NK-92 treated with Interleukin-12 subunit alpha and Interleukin-12 subunit beta, amount 100 ng/mL, for 24 hours (cell line): ENCODE data around the gene MACF1.
A peak's percentile ranks its signal among the peaks of the same experiment; 100 is the strongest.
"Not testable (repeated sequence)": the region's sequence is repeated elsewhere in the genome, so short reads cannot be mapped to it uniquely, and the experiment has no call there.

ENCODE experiments used
- DNase-seq: peaks from one replicate; lab custom pipeline; 2025; lab: John Stamatoyannopoulos, UW

MACF1 gene

DNA sequence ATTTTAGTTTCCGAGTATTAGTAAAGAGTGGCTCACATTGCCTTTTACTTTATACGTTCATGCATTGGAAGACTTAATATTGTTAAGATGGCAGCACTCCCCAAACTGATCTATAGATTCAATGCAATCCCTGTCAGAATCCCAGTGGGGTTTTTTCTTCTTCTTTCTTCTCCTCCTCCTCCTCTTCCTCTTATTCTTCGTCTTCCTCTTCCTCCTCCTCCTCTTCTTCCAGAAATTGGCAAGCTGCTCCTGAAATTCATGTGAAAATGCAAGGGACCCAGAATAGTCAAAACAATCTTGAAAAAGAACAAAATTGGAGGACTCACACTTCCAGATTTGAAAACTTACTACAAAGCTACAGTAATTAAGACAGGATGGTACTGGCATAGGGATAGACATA lies 23.2 kb upstream of the MACF1 start:
- no peak for DNase-seq

DNA sequence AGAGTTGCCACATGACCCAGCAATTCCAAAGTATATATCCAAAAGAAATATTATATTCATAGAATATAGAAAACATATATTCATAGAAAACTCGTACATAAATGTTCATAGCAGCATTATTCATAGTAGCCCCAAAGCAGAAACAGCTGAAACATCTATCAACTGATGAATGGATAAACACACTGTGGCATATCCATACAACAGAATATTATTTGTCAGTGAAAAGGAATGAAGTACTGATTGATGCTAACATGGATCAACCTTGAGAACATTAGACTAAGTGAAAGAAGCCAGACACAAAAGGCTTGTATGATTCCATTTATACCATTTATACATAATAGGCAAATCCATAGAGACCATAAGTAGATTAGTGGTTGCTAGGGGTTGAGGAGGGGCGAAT lies 21.7 kb upstream of the MACF1 start:
- DNase-seq = no peak

DNA sequence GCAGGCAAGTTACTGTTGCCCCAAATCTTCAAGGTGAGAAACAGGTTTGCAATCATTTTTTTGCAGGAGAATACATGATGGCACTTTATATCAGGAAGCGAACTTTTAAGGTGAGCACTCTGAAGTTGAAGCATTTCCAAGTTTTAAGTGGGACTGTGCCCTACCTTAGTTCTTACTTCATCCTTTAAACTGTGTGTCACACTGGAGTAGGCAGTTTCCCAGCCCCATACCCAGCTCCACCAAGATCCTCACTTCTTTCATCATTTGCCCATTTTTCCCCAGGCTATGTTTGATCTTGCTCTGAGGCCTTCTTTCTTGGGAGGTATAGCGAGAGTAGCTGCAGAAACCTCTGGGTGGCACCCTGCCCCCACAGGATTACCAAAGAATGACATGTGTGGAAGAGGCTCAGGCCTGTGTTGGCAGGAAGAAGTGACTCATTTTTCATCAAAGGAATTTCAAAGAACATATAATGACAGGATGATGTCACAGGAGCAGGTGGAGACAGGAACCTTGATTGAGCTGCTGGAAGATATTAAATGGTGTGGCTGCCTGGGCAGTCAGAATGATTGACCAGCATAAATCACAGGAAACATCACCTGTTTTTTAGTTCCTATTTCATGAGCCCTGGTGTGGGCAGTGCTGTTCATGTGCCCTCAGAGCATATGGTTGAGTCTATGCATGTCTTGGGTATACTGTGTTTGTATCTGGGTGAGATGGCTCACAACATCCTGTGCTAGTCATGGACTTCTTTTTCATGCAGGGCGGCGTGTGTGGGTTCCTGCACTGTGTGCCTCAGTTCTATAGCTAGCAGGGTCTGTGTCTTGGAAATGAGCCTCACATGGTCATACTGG lies 20.8 kb upstream of the MACF1 start:
- DNase-seq = peak; percentile 63

DNA sequence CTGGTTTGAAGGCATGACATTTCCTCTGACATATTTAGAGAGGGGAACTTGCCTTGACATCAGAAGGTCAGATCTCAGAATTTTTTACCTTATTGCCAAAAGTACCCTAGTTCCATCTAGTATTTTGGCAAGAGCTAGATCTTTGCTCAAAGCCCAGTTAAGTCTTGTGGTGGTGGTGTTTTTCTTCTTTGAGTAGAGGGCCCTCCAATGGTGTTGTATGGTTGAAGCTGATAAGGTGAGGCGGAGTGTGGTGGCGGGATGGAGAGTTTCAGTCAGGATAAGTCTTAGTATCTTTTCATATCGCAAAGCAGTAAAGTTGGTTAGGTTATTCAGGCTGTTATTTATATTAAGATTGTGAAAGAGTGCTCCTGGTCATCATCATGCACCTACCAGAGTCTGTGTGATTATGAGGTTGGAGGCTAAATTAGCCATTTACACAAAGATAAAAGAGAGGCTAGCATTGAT lies 20.1 kb upstream of the MACF1 start:
- DNase-seq = no peak

DNA sequence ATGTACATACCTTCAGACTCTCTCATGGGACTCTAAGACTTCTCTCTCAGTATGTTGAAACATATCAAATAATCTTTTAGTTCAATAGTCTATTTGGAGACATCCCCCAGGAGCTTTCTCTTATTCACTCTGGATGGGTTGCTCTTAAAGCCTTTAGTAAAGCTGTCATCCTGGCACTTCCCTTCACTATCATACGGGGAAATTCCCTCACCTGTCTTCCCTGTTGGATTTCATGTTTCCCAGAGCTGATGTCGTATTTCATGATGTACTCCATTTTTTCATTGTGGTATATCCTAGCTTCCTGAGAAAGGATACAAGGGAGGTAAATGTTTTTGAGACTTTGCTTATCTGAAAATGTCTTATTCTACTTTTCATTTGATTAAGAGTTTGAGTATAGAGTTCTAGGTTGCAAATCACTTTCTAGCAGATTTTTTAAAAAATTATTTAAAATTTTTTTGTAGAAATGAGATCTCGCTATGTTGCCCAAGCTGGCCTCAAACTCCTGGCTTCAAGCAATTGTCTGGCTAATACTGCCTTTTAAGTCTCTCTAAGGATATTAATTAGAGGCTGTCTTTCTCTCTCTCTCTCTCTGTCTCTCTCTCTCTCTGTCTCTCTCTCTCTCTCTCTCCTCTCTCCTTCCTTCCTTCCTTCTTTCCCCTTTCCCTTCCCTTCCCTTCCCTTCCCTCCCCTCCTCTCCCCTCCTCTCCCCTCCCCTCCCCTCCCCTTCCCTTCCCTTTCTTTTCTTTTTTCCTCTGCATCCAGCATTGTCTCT lies 17.0 kb upstream of the MACF1 start:
- no peak for DNase-seq

DNA sequence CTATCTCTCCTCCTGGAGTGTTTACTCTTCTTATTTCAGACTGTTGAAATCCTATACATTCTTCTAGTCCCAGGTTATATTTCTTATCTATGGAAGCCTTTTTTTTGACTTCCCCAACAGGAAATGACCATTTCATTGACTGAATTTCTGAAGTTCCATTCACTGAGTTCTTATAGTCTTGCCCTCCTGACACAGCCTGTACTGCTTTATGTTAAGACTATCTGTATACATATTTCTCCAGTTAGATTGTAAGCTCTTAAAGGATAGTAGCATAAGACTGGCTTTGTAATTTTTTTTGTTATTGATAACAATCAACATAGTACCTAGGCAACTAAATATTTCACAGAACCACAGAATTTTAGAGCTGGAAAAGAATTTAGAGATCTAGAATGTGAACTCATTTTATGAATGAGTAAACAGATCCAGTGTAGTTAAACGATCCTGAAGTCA lies 14.9 kb upstream of the MACF1 start:
- no peak for DNase-seq

DNA sequence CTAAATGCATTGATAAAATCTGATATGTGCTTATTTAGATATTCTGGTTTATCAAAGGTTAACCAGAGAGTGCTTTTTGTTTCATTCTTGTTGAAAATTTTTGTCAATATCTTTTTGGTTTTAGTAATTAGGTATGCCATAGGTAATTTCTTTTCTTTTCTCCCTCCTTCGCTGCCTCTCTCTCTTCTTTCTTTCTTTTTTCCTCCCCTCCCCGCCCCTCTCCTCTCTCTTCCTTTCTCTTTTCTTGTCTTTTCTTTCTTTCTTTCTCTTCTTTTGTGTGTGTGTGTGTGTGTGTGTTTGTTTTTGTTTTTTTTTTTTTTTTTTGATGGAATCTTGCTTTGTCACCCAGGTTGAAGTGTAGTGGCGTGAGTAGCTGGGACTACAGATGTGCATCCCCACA lies 14.4 kb upstream of the MACF1 start:
- DNase-seq = no peak

DNA sequence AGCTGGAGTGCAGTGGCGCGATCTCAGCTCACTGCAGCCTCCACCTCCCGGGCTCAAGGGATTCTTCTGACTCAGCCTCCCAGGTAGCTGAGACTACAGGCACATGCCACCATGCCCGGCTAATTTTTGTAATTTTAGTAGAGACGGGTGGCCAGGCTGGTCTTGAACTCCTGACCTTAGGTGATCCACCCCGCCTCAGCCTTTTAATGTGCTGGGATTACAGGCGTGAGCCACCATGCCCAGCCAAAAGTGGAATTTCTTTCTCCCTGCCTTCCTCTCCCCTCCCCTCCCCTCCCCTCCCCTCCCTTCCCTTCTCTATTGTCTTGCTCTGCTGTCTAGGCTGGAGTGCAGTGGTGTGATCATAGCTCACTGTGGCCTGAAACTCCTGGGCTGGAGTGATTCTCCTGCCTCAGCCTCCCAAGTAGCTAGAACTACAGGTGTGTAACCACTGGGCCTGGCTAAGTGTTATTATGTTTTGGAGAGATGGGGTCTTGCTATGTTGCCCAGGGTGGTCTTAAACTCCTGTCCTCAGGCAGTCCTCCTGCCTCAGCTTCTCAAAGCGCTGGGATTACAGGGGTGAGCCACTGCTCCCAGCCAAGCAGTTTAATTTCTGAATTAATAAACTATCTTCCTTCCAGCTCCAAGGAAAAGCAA lies 10.0 kb upstream of the MACF1 start:
- no peak for DNase-seq

DNA sequence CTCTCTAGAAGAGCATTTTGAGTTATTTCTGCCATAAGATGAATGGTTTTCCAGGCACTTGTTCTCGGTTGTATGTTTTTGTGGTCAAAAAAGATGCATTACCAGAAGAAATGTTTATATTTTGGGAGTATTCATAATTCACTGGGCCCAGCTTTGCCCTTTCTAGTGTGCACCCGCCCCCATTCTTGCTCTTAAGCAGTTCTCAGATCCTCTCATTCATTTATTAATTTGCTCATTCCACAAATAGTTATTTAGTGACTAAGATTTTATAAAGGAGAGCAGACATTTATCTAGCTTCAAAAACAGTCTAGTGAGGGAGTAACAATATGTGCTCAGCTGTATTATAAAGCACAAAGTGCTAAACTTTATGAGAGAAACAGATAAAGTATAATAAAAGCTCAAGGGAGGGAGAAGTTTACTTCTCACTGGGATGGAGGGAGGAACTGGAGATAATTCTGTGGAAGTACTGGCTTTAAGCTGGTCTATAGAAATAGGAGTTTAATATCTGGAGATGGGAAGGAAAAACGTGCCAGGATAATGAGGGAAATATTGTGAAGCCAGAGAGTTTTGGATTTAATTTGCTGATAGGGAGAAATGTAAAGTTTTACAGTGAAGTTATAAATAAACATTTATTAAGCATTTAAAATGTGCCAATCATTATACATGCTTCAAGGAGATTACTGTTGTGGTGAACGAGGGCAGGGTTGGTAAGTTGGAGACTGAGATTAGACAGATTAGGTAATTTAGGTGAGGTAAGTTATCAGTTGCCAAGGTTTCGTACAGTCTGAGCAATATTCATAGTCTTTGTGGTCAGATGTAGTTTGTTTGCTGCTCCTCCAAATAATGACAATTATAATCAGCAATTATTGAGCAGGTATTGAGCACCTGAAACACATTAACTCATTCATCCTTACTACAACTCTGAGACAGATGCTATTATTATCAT lies 9.1 kb upstream of the MACF1 start:
- no peak for DNase-seq

DNA sequence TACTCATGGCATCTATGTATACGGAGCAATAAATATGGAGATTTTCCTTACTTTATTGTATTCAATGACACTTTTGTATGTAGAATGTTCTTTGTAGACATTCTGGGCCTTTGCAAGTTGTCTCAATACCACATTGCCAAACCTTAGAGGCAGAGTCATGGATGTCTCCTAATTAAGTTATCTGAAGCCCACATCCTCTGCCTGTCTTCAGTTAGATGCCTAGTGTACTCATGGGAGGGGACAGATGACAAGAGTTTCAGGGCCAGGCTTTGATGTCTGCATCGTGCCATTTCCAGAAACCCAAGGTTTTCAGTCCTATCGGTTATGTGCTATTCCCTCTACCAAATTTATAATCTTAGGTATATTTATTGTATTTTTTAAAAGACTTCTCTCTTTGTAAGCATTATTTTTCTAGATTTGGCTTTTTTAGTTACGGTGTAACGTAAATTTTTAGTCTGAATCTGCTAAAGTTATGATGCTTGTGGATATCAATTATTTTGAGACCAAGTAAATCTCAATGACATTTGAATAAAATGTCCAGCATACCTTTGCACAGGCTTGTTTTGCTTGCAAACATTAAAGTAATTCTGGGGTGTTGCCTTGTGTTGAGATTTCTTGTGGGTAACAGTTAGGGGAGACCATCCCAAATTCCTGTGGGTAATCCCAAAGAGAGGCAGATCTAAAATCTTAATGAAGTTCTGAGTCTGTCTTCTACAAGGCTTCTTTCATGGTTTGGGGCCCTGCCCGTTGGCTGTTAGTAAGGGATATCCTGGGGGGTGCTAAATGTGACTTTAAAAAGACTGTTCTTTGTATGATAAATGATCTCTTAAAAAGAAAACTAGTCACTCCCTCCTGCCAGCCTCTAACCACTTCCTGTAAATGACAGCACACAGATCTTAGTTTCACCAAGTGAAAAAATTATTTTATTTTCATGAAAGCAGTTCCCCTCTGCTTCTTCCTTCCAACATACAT lies 8.0 kb upstream of the MACF1 start:
- peak; percentile 40 for DNase-seq

DNA sequence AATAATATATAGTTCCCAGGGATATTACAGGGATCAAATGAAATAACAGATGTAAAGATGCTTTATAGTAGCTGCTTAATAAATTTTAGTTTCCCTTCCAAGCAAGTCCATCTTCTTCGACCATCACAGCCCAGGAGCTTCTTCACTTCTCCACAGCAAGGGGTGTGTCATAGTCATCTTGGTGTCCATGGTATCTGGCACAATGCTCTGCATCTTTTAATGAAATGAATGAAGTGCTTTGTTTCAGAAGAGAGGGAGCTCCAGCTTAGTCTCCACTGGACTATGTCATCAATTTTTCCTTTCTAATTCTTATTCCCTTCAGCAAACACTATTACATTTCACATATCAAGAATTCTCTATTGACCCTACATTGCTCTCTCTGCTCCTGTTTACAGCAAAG lies 4.9 kb upstream of the MACF1 start:
- DNase-seq = no peak

DNA sequence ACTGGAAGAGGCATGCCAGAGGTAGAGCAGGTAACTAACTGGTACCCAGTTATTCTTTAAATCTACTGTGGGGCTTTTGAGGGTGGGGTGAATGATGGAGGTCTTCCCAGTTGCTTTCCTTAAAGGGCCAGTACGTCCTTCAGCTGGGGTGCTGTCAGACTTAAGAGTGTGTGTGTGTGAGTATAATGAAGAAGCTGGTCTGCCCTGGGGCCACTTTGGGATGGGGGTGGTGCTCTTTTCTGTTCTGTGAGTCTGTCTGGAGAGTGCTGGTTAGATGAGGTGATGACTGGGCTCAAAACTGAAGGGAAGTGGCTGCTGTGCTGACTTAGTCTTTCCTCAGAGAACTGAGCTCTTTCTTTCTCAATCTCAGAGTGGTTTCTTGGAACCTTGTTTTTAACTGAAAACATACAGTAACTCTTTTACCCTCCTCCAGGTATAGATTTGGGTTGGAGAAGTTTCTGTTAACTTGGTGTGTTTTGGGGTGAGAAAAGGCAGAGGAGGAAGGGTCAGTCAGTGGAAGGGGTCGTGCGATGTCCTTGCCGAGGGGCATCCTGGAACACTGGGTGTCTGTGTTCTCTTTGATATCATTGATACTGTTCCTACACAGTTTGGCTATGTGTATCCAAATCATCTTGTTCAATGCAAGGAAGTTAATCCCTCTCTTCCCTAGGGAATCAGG lies 746 bp downstream of the MACF1 start:
- DNase-seq = peak; percentile 74

DNA sequence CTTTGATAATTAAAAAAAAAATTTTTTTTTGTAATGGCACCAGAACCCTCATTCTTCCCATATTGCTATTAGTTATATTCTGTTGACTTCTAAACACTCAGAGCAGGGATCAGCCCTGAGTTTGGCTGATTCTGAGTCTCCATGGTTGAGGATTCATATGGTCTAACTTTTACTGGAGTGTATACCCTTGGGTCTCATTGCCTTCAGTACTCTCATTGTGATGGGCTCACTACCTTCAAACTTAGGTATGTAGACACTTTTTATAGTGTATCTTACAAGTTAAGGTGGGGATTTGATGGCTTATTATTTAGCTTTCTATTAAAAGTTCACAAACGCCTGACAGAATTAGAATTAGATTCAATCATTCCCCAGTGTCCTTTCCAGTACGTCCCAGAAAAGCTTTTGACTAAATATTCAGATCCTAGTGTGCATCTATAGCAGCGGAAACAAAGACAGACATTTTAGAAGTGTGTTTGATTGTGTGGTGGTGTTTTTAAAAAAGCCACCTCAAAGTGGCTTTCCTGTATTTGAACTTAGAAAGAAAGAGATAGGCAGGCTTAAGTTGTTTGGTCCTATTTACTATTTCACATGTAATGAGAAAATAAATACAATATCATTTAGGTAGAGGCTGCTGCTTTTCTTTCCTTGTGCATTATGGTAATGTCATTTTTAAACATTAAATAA lies 1.4 kb downstream of the MACF1 start:
- no peak for DNase-seq

DNA sequence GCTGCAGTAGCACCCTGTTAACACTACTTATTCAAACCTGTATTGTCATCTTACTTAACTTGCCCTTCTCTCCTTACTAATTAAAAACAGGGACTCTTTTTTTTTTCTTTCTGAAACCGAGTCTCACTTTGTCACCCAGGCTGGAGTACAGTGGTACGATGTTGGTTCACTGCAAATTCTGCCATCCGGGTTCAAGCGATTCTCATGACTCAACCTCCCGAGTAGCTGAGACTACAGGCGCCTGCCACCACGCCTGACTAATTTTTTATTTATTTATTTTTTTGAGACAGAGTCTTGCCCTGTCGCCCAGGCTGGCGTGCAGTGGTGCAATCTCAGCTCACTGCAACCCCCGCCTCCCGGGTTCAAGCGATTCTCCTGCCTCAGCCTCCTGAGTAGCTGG lies 3.9 kb downstream of the MACF1 start:
- DNase-seq = not testable (repeated sequence)

DNA sequence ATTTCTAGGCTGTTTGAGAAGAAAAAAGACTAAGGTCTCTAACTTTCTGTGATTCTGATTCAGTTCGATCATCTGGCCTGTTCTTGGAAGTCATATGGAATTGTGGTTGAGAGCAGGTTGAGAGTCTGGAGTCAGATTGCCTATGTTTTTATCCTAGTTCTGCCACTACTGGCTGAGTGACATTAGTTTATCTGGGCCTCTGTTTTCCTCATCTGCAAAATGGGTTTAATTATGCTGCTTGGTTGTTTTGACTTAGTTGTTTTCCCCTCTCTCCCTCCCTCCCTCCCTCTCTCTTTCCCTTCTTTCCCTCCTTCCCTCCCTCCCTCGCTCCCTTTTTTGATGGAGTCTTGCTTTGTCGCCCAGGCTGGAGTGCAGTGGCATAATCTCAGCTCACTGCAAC lies 6.2 kb downstream of the MACF1 start:
- DNase-seq = no peak

DNA sequence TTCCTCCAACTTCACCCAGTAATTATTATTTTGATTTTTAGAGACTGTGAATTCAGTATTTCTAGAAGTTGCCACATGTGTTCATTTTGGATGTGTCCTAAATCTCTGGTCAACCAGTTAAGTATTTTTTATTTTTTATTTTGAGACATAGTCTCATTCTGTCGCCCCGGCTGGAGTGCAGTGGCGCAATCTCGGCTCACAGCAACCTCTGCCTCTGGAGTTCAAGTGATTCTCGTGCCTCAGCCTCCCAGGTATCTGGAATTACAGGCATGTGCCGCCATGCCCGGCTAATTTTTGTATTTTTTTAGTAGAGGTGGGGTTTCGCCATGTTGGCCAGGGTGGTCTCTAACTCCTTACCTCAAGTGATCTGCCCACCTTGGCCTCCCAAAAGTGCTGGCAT lies 8.0 kb downstream of the MACF1 start:
- DNase-seq = no peak

DNA sequence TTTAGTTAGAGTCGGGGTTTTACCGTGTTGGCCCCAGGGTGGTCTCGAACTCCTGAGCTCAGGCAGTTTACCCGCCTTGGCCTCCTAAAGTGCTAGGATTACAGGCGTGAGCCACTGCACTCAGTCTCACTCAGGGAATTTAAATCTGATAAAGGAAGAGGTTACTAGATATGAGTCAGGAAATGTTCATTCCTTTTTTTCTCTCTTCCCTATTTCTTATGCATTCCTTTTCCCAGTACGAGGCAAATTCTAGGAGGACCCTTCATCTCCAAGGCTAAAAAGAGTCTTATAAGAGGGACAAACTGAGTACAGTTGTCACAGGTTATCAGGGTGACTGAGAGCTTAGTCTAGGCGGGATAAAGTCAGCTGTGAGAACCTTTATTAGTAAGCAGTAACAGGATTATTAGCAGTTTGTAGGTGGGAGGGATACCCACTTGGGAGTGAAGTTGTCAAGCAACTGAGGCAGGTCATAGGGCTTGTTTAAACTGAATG lies 9.1 kb downstream of the MACF1 start:
- no peak for DNase-seq

DNA sequence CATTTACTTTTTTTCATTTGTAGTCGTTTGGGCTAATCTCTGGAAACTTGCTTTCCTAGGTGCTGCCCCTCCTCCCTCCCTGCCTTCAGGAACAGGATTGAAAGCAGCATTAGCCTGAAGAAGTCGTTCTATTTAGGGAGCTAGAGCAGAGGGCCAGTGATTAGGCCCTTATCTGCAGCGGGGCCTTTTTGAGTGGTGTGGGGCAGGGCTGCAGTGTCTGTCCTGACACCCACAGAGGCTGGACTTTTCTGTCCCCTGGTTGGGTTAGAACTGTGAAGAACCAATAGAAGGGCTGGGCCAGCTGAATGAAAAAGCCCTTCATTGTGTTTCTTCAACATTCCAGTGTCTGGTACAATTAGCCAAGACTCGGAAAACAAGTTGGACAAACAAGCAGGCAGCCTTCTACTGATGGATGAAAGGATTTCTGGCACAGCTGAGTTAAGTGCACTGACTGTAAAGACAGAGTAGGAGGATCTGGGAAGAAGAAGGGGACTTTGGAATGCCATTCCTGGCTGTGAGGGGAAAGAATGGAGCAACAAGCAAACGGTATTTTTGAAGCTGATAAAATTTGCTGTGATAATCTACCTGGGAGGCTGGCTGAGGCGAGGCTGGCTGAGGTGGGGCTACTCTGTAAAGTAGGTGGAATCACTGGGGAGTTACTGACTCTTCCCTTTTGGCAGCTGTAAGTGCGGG lies 9.7 kb downstream of the MACF1 start:
- DNase-seq = no peak

DNA sequence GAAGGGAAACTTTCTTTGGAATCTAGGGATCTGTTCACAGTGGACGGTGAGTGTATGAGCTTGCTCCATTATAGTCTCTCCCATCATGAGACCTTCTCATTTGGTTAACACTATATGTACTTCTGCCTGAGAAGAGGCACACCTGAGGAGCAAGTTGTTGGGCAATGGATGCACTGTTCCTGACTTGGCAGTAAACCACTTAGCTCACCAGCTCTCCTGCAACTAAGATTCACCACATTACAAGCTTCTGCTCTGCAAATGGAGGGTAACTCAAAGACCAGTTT lies 10.2 kb downstream of the MACF1 start:
- no peak for DNase-seq
